ACC112 (cell line): ENCODE measurements around the gene PYGB.

Experiments used
- H2AFZ ChIP-seq: fragments of 200-600 bp; sonication (generic); one replicate; pipeline ENCODE4 v1.6.0; 2017; ENCODE audit warnings: antibody characterized with exemption, low read length; ENCODE audit not compliant: unreplicated experiment
- H3K27ac ChIP-seq: fragments of 200-600 bp; sonication (generic); 2 replicates; pipeline ENCODE4 v1.5.1; 2014; ENCODE audit warnings: low read depth, mild to moderate bottlenecking, antibody characterized with exemption, low read length, moderate library complexity
- H3K27me3 ChIP-seq: fragments of 200-600 bp; sonication (generic); 2 replicates; pipeline ENCODE4 v1.6.1; 2014; ENCODE audit warnings: mild to moderate bottlenecking, antibody characterized with exemption, low read length, moderate library complexity, mixed read lengths; ENCODE audit not compliant: insufficient read depth
- H3K36me3 ChIP-seq: fragments of 200-600 bp; sonication (generic); 2 replicates; pipeline ENCODE4 v1.6.1; 2016; ENCODE audit warnings: mild to moderate bottlenecking, antibody characterized with exemption, low read length, moderate library complexity, mixed read lengths; ENCODE audit not compliant: insufficient read depth
- H3K4me1 ChIP-seq: fragments of 200-600 bp; sonication (generic); one replicate; pipeline ENCODE4 v1.6.1; 2016; ENCODE audit warnings: low read length, mixed read lengths; ENCODE audit not compliant: insufficient read depth, unreplicated experiment, control insufficient read depth
- H3K4me3 ChIP-seq: fragments of 200-600 bp; sonication (generic); 2 replicates; pipeline ENCODE4 v1.5.1; 2014; ENCODE audit warnings: mild to moderate bottlenecking, low read depth, low read length
- H3K79me2 ChIP-seq: fragments of 200-600 bp; sonication (generic); one replicate; pipeline ENCODE4 v1.6.0; 2016; ENCODE audit warnings: low read length; ENCODE audit not compliant: control insufficient read depth, unreplicated experiment, insufficient read depth

PYGB gene

GRCh38 chr20:25286917-25287316 lies 39.0 kb downstream of the PYGB start:
- Histone ChIP-seq H3K27me3 (no peaks in the 10 kb centered on the region), H3K79me2 (no peaks in the 10 kb centered on the region), H3K36me3 (peaks cover 33% of the 10 kb centered on the region; the same call in 1 of the 2 replicates), H3K4me1 (no peaks in the 10 kb centered on the region), H3K4me3 (no peak overlapping the region), H3K27ac (no peak overlapping the region), H2AFZ (no peak overlapping the region)

- Histone ChIP-seq H3K4me3 (no peak overlapping the region), H3K79me2 (no peaks in the 10 kb centered on the region), H2AFZ (no peak overlapping the region), H3K36me3 (peaks cover 33% of the 10 kb centered on the region; the same call in 1 of the 2 replicates), H3K27me3 (no peaks in the 10 kb centered on the region), H3K4me1 (no peaks in the 10 kb centered on the region), H3K27ac (no peak overlapping the region)
These were observed 39.9 kb downstream of the PYGB start for GRCh38 chr20:25287631-25288290.

- Histone ChIP-seq H3K4me1 (no peaks in the 10 kb centered on the region), H3K4me3 (no peak overlapping the region), H3K27ac (no peak overlapping the region), H2AFZ (no peak overlapping the region), H3K27me3 (no peaks in the 10 kb centered on the region), H3K79me2 (no peaks in the 10 kb centered on the region), H3K36me3 (peaks cover 33% of the 10 kb centered on the region; the same call in 1 of the 2 replicates)
These were observed 40.7 kb downstream of the PYGB start for GRCh38 chr20:25288291-25289181.

- Histone ChIP-seq H3K4me1 (no peaks in the 10 kb centered on the region), H3K79me2 (no peaks in the 10 kb centered on the region), H3K4me3 (no peak overlapping the region), H3K36me3 (peaks cover 28% of the 10 kb centered on the region; the same call in 1 of the 2 replicates), H3K27me3 (no peaks in the 10 kb centered on the region), H2AFZ (no peak overlapping the region), H3K27ac (no peak overlapping the region)
These were observed 42.2 kb downstream of the PYGB start for GRCh38 chr20:25289886-25290597.

- H2AFZ ChIP-seq = no peak overlapping the region
- H3K36me3 ChIP-seq = peaks cover 22% of the 10 kb centered on the region; the same call in 1 of the 2 replicates
- H3K4me3 ChIP-seq = no peak overlapping the region
- no peak overlapping the region for H3K27ac ChIP-seq
- H3K79me2 ChIP-seq = no peaks in the 10 kb centered on the region
- no peaks in the 10 kb centered on the region for H3K4me1 ChIP-seq
- H3K27me3 ChIP-seq = no peaks in the 10 kb centered on the region
These were observed 43.0 kb downstream of the PYGB start for GRCh38 chr20:25290646-25291431.

GRCh38 chr20:25291432-25292133 lies 43.7 kb downstream of the PYGB start:
- Histone ChIP-seq H3K4me3 (no peak overlapping the region), H3K4me1 (peaks cover 2% of the 10 kb centered on the region), H3K36me3 (peaks cover 20% of the 10 kb centered on the region; the same call in 1 of the 2 replicates), H2AFZ (no peak overlapping the region), H3K79me2 (no peaks in the 10 kb centered on the region), H3K27me3 (no peaks in the 10 kb centered on the region), H3K27ac (no peak overlapping the region)

GRCh38 chr20:25292176-25292891 lies 44.4 kb downstream of the PYGB start:
- Histone ChIP-seq H3K4me3 (no peak overlapping the region), H3K27me3 (no peaks in the 10 kb centered on the region), H2AFZ (no peak overlapping the region), H3K79me2 (no peaks in the 10 kb centered on the region), H3K4me1 (peaks cover 9% of the 10 kb centered on the region), H3K27ac (no peak overlapping the region), H3K36me3 (peaks cover 16% of the 10 kb centered on the region; the same call in 1 of the 2 replicates)

- Histone ChIP-seq H3K27me3 (no peaks in the 10 kb centered on the region), H3K36me3 (peaks cover 19% of the 10 kb centered on the region; the same call in 1 of the 2 replicates), H3K4me3 (no peak overlapping the region), H3K79me2 (no peaks in the 10 kb centered on the region), H3K4me1 (peaks cover 11% of the 10 kb centered on the region), H3K27ac (no peak overlapping the region), H2AFZ (no peak overlapping the region)
These were observed 45.6 kb downstream of the PYGB start for GRCh38 chr20:25293507-25293906.

- H3K36me3 ChIP-seq = peaks cover 17% of the 10 kb centered on the region; the same call in 1 of the 2 replicates
- H3K4me1 ChIP-seq = peaks cover 11% of the 10 kb centered on the region
- H3K79me2 ChIP-seq = no peaks in the 10 kb centered on the region
- no peak overlapping the region for H2AFZ ChIP-seq
- no peak overlapping the region for H3K27ac ChIP-seq
- H3K4me3 ChIP-seq = no peak overlapping the region
- no peaks in the 10 kb centered on the region for H3K27me3 ChIP-seq
These were observed 46.1 kb downstream of the PYGB start for GRCh38 chr20:25293910-25294458.
